GM20431 (cell line): Measurements from ENCODE around the gene PEX12.

Experiments used
- in situ Hi-C: fragments of 300-500 bp; cut with MseI, MboI; formaldehyde crosslinking; loops from one replicate; pipeline ENCODE4 v1.15.0; 2020; ENCODE audit warnings: low sequenced_read_pairs; ENCODE audit not compliant: unreplicated experiment

PEX12 gene

DNA sequence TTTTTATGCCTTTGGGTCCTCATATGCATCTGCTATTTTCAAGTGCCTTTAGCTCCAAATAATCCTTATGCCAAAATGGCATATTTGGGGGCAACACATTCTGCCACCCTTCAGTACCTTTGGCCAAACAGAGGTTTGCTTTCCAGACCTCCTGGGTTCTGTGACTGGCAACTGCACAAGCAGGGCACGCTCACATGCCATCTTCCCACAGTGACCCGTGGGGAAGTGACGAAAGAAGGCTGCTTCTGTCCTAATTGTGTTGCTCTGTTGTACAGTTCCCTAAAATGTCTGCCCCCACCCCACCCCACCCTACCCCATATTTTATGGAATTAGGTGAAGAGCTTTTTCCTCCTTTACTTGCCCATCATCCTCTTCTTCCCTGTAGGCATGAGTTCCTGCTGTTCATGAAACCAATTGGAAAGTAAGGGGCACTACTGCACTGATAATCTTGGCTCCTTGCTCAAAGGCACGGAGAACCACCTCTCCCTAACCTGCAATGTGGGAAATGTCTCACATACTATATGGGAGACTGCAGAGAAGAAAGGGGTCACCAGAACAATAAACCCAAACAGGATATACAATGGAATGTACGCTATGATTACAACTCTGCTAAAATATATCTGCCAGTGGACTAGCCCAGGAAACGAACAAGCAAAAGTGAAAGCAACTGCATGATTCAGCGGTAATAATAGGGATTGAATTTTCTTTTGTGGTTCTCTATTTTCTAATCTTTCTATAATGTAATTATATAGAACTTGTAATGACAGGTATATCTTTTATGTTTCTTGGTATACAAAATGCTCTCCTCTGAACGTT is 37.6 kb downstream of the PEX12 start:
- in situ Hi-C loops = loop anchor here (25.0 kb wide), 1 partner anchor 378 kb away; no protein-coding TSS in a partner anchor

DNA sequence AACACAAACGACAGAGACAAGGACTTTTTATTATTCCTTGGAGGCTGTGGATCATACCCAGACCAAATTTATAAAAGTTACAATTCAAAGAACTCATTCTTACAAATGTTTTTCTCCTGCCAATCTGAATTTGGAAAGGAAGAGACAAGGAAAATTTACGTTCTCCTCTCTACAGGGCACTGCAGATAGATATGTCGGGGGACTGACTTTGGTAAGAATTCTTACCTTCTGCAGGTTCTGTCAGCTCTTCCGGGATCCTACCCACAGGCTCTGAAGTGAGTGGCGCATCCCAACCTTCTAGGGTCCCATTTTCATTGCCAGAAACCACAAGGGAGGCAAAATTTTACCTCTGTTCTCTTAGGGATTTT is 38.7 kb downstream of the PEX12 start:
- in situ Hi-C loops = loop anchor here (10.0 to 25.0 kb wide), 2 partner anchors 225 to 377 kb away; no protein-coding TSS in a partner anchor

DNA sequence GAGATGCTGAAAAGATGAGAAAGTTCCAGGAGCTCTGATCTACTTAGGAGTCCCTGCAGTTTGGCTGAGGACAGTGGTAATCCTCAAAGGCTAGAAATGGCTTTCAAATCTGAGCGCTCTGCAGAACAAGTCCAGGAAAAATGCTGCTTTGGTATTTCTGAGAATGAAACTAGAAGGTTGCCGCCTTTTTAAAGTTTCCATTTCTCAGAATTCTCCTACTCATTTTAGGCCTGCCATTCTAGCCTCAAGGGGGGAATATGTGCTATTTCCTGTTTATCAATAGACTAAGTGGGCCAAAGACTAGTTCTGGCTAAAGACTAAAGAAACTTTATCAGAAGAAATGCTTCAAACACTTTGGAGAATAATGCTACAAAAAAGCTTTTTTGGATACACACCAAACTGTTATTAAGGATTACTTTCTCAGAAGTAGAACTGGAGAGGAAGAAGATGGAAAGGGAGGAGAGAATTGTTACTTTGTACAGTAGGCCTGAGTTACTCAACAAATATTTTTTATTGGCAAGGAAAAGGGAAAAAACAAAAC is 40.7 kb downstream of the PEX12 start, which contains the start of gene SLFN12L:
Gene SLFN12L, minus strand, starts transcription at position 78 of the 541 bp plus-strand sequence. CDS start 15,314 bp downstream, outside the sequence.
- in situ Hi-C loops = loop anchor here (10.0 to 25.0 kb wide), 2 partner anchors 223 to 375 kb away; no protein-coding TSS in a partner anchor

DNA sequence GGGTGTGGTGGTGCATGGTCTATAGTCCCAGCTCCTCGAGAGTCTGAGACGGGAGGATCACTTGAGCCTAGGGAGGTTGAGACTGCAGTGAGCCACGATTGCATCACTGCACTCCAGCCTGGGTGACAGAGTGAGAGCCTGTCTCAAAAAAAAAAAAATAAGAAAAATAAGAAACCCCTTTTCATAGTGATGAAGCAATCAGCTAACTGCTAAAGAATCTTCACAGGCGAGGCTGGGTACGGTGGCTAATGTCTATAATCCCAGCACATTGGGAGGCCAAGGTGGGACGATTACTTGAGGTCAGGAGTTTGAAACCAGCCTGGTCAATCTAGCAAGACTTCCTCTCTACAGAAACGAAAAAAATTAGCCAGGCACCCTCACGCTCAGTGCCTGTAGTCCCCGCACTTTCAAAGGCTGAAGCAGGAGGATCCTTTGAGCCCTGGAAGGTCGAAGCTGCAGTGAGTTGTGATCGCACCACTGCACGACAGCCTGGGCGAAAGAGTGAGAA is 41.7 kb downstream of the PEX12 start:
- in situ Hi-C loops = loop anchor here (10.0 to 25.0 kb wide), 2 partner anchors 222 to 374 kb away; no protein-coding TSS in a partner anchor

DNA sequence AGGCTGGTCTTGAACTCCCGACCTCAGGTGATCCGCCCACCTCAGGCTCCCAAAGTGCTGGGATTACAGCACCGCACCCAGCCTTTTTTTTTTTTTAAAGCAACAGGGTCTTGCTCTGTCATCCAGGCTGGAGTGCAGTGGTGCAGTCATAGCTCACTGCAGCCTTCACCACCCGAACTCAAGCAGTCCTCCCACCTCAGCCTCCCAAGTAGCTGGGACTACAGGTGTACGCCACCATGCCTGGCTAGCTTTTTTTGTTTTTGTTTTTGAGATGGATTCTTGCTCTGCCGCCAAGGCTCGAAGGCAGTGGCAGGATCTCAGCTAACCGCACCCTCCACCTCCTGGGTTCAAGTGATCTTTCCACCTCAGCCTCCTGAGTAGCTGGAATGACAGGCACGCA is 43.0 kb downstream of the PEX12 start:
- in situ Hi-C loops = loop anchor here (10.0 to 25.0 kb wide), 2 partner anchors 221 to 373 kb away; no protein-coding TSS in a partner anchor

DNA sequence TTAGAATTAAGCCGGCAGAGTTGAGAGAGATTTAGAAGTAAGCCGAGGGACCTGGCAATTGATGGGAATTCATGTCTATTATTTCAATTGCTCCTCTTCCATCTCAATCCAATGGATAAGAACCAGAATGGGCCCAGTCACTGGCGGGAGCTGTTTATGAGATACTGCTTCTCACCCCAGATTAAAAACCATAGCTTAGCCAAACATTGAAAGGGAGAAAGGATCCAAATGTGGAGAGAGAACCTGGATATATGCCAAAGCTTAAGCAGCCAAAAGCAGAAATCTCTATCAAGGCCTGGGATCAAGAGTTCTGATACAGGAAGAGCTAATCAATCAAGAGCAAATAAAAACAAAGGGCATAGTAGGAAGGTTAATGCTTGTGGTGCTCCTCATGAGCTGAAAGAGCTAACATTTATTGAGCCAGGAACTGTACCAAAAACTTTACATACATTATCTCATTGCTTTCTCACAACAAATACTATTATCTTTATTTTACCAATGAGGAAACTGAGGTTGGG is 43.7 kb downstream of the PEX12 start:
- in situ Hi-C loops = loop anchor here (10.0 to 25.0 kb wide), 2 partner anchors 220 to 372 kb away; no protein-coding TSS in a partner anchor

DNA sequence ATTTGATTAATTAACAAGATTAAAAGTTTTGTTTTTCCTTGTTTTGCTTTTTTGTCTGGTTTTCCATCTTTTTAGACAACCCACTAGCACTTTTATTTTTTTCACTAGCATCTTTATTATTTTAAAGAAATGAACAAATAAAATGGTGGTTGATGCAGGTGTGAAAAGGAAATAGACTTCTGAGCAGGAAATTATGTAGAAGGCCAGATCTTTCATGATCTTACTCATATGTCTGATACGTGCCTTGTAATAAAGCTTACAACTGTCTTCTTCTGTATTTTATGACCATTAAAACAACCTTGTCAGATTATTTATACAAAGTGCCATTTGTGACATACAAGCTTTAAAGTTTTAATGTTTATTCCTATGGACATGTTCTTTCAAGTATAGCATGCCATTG is 47.2 kb downstream of the PEX12 start:
- in situ Hi-C loops = loop anchor here (10.0 to 25.0 kb wide), 2 partner anchors 216 to 369 kb away; no protein-coding TSS in a partner anchor

DNA sequence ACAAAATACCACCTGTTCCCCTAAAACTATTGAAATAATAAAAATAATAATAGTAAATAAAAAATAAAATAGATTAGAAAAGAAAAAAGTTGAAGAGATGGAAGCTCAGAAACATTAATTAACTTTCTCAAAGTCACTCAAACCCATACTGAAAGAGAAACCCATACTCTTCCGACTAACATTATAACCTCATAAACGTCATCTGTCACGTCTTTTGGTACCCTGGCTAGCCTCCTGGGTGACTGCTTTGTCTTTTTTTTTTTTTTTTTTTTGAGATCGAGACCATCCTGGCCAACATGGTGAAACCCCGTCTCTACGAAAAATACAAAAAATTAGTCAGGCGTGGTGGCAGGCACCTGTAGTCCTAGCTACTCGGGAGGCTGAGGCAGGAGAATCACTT is 48.5 kb downstream of the PEX12 start:
- in situ Hi-C loops = loop anchor here (10.0 to 25.0 kb wide), 2 partner anchors 215 to 368 kb away; no protein-coding TSS in a partner anchor

DNA sequence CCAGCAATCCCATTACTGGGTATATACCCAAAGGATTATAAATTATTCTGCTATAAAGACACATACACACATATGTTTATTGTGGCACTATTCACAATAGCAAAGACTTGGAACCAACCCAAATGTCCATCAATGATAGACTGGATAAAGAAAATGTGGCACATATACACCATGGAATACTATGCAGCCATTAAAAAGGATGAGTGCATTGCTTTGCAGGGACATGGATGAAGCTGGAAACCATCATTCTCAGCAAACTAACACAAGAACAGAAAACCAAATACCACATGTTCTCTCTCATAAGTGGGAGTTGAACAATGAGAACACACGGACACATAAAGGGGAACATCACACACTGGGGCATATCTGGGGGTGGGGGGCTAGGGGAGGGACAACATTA is 49.0 kb downstream of the PEX12 start:
- in situ Hi-C loops = loop anchor here (25.0 kb wide), 1 partner anchor 367 kb away; no protein-coding TSS in a partner anchor
